HG03378 (cell line): ENCODE results near the gene DMD.
A peak's percentile ranks its signal among the peaks of the same experiment; 100 is the strongest.

ENCODE experiments used
- ATAC-seq: cut with Tn5 transposase; IDR thresholded peaks from one replicate; pipeline ENCODE4 v1.9.1; 2021; ENCODE audit warnings: mild to moderate bottlenecking, moderate library complexity; ENCODE audit not compliant: unreplicated experiment

DMD gene

DNA sequence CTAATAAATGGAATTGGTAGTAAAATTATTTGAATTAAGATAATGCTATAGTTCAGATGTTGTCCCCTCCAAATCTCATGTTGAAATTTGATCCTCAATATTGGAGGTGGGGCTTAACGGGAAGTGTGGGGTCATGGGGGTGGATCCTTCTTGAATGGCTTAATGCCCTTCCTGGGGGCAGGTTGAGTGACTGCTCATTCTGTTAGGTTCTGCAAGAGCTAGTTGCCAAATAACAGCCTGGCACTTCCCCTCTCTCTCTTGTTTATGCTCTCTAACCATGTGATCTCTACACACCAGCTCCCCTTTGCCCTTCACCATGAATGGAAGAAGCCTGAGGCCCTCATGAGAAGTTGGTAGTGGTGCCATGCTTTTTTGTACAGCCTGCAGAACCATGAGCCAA lies 1414.7 kb downstream of the DMD start:
- no peak for ATAC-seq

GRCh38 chrX:31747411-31747810 lies 1463.9 kb downstream of the DMD start:
- ATAC-seq = no peak

DNA sequence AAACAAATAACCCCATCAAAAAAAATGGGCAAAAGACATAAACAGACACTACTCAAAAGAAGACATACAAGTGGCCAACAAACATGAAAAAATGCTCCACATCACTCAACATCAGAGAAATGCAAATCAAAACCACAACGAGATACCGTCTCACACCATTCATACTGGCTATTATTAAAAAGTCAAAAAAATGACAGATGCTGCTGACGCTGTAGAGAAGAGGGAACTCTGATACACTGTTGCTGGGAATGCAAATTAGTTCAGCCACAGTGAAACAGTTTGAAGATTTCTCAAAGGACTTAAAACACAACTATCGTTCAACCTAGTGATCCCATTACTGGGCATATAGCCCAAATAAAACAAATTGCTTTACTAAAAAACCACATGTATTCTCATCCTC lies 1468.3 kb downstream of the DMD start:
- ATAC-seq = no peak

DNA sequence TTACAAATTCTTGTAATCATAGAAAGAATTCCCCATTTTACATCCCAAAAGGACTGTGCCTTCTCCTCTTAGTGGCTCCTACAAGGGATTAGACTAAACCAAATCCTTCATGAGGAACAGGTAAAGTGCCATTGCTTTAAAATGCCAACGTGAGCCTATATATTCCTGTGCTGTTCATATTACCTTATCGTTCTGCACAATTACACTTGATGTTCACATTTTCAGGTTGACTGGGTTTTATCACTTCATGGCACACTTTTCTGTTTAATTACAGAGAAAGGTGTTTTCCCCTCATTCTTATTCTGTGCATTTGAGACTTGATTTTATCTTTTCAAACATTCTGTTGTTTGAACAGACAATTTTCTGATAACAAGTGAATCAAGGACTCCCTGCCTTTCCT lies 1493.9 kb downstream of the DMD start:
- ATAC-seq = no peak

GRCh38 chrX:31715675-31716074 lies 1495.7 kb downstream of the DMD start:
- ATAC-seq = no peak

- no peak for ATAC-seq
Observed at GRCh38 chrX:31714797-31715196, 1496.6 kb downstream of the DMD start.

- no peak for ATAC-seq
Observed at GRCh38 chrX:31713120-31713519, 1498.2 kb downstream of the DMD start.

- ATAC-seq = no peak
Observed at GRCh38 chrX:31711166-31711565, 1500.2 kb downstream of the DMD start.

GRCh38 chrX:31708116-31708515 lies 1503.2 kb downstream of the DMD start:
- ATAC-seq = no peak

DNA sequence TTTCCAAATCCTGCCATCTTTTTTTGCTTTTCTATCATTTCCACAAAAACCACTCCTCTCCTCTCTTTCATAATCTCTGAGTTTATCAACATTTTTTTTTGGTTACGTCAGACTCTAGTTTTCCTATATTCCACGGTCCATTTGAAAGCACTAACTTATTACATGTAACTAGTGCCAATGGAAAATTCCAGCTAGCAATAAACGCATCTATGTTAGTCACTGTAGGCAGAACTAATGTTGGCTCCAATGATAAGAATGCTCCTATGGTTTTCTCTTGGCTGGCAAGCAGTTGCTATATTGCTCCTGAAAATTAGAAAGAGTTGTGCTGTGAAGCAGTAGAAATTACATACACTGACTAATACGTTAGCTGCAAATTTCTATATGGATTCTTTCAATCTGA lies 1504.9 kb downstream of the DMD start:
- ATAC-seq = no peak

- no peak for ATAC-seq
Observed at GRCh38 chrX:31705816-31706215, 1505.5 kb downstream of the DMD start.

GRCh38 chrX:31704938-31705337 lies 1506.4 kb downstream of the DMD start:
- no peak for ATAC-seq

DNA sequence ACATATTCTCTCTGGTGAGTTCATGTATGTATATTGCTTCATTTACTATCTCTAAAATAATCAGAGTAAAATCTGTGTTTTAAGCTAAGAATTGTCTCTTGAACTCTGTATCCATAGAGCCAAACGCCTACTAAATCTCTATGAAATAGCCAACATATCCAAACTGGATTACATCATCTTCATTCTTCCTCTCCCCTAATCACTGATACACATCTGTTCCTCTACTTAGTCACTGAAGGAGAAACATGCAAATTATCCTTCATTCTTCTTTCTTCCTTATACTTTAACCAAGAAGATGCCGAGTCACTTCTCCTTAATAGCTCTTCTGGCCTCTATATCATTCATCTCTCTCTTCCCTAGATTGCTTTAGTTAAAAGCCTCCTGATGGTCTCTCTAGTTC lies 1509.1 kb downstream of the DMD start:
- no peak for ATAC-seq

GRCh38 chrX:31697294-31697916 lies 1513.9 kb downstream of the DMD start:
- no peak for ATAC-seq

- ATAC-seq = no peak
Observed at GRCh38 chrX:31679861-31680260, 1531.5 kb downstream of the DMD start.

GRCh38 chrX:31670245-31670644 lies 1541.1 kb downstream of the DMD start:
- no peak for ATAC-seq

DNA sequence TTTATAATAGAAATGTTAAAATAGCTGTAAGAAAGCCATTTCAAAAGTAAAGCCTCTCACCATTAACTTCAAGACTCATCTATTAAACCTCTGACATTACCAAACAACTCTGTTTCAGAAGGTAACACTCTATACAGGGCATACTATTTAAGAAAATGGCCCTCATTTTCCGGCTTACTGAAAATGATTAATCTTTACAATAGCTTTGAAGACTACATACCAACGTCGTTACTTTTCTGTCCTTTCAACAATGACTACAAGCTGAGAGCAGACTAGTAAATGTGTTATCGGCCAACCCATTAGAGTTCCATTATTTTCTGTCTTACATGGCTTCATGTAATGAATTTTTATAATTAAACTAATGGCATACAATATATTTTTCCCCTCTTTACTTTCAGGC lies 1545.9 kb downstream of the DMD start:
- no peak for ATAC-seq

- no peak for ATAC-seq
Observed at GRCh38 chrX:31663172-31663571, 1548.2 kb downstream of the DMD start.

DNA sequence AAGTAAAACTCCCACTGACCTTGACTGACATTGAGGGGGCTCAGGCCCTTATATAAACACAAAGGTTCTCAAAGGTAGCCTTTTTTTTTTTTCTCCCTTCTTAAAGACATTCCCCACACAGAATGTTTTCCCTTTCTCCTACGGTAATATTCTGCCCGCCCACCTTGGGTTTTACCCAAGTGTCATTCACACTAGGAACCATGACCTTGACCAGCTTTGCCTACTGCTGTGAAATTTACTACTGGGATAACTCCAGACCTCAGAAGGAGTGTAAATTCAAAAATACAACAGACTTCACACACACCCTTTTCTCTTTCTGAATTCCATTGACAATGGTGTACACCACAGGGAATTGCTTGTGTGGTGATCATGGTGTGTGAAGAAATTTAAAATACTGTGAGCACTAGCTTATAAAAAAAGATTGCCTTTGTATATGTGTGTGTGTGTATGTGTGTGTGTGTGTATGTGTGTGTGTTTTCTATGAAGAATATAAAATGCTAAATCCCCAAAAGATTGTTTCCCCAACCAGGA lies 1550.0 kb downstream of the DMD start:
- no peak for ATAC-seq

- ATAC-seq = peak; percentile 76
Observed at GRCh38 chrX:31658360-31658759, 1553.0 kb downstream of the DMD start.

GRCh38 chrX:31656013-31656412 lies 1555.3 kb downstream of the DMD start:
- no peak for ATAC-seq

DNA sequence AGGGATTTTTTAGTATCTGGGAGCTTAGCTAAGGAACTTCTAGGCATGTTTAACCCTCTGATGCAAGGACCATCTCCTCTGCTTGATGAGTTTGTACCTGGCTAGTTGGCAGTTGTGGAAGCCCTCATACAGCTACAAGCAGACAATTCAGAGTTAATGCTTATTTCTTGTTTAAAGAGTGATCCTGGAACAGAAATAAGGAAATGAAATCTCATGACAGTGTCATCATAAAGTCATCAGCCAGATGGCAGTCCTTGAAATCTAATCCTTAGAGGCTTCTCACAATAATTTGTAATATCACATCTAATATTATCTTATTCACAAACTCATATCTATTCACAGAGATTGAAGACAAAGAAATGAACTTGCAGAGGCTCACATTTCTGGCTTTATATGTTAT lies 1557.9 kb downstream of the DMD start:
- ATAC-seq = no peak

DNA sequence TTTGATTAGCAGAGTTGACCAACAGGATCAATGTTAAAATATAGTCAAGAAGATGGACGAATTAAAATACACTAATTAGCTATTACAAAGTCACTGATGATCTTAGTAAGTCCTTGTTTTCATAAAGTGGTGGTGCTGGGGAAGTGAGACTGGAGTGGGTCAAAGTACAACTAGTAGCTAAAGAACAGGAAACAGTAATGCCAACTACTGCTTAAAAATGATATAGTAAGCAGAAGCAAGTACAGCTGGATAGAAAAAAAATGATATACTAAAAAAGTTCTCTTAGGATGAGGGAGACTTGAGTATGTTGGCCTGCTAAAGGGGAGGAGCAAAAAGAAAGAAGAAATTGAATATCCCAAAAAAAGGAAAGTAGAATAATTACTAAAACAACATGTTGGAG lies 1558.7 kb downstream of the DMD start:
- no peak for ATAC-seq
